HG03045 (cell line): ENCODE measurements around the gene DRC1.
"Not testable (repeated sequence)": the region's sequence is repeated elsewhere in the genome, so short reads cannot be mapped to it uniquely, and the experiment has no call there.

Source experiments
- ATAC-seq: cut with Tn5 transposase; IDR thresholded peaks from one replicate; pipeline ENCODE4 v1.9.1; 2021; ENCODE audit warnings: mild to moderate bottlenecking, moderate library complexity; ENCODE audit not compliant: unreplicated experiment

The DRC1 gene

DNA sequence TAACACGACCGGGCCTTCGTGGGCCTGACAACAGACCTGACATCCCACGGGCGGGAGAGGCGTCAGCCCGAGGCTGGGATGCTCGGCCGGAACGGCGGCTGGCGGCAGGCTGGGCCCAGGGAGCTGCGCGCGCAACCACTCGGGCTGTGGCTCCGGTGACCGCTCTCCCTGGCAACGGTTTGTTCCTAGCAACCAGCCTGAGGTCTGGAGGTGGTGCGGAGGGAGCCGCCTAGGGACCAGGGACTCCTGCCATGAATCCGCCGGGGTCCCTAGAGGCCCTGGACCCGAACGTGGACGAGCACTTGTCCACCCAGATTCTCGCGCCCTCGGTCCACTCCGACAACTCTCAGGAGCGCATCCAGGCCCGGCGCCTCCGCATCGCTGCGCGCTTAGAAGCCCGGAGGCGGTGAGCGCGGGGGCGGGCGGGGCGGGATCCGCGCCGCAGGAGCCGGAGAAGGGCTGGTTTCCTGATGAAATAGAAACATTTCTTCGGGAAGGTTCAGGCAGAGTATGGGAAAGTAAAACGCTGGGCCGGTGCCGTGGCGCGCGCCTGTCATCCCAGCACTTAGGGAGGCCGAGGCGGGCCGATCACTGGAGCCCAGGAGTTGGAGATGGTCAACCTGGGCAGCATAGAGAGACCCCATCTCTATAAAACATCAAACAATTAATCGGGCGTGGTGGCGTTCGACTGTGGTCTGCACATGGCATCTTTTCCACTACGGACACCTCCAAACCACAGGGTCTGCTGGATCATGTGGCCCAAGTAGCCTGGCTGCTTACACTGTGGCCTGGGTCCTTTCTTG, at the start of gene DRC1:
DRC1 (plus strand) TSS at position 182 of the 803 bp plus-strand sequence; CDS start at position 252, 70 bp downstream.
- no peak for ATAC-seq

DNA sequence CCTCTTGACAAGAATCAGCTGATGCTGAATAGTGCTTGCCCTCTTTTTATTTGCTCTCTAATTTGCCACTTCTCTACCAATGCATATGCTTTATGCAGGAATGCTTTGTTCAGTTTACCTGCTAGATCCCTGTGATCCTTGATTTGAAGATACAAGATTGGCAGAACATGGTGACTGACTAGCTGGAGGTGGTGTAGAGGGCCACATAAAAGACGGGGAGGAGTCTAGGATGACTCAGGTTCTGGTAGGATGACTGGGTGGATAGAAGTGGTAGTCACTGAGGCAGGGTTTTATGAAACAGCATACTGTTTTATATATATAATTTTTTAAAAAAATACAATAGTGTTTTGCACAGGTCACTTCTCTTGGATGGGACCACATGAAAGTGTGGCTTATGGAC, 48.8 kb upstream of the DRC1 start:
- no peak for ATAC-seq

DNA sequence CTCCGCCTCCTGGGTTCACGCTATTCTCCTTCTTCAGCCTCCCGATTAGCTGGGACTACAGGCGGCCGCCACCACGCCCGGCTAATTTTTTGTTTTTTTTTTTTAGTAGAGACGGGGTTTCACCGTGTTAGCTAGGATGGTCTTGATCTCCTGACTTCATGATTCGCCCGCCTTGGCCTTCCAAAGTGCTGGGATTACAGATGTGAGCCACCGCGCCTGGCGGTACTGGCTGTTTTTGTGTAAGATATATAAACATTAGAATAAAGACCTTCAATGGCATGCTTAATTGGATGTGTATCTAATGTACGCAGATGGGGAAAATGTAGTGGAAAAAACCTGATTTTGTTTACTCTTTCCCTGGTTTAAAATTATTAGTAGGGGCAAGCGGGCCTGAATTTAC, 47.3 kb upstream of the DRC1 start:
- ATAC-seq = not testable (repeated sequence)

DNA sequence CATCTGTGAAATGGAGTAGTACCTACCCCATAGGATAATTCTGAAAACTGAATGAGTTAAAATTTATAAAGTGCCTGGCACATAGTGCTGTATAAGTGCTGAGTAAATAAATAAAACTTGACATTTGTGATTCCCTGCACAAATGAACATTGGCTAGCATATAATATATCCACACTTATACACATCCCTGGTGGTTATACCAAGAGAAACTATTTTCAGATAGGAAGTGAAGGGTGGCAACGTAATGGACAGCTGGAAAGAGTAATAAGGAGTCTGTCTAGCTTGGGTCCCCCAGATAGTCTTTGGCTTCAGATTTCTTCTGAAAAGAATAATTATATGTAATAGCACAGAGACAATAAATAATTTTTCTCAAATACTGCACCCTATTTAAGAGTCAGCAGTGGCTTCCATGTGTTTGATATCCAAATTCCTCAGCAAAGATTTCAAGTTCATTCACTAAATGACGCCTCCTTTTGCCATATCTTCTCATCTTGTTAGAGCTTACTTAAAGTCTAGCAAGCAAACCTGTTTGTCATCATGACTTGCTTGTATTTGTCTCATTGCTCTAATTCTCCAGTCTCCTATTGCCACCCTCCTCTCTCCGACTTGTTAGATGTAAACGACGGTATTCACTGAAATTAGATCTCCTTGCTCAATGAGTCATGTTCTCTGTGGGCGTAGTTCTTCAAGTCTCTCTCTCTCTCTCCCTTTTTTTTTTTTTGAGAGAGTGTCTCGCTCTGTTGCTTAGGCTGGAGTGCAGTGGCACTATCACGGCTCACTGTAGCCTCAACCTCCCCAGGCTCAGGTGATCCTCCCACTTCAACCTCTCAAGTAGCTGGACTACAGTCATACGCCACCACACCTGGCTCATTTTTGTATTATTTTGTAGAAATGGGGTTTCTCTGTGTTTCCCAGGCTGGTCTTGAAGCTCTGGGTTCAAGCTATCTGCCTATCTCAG, 46.4 kb upstream of the DRC1 start:
- ATAC-seq = no peak

DNA sequence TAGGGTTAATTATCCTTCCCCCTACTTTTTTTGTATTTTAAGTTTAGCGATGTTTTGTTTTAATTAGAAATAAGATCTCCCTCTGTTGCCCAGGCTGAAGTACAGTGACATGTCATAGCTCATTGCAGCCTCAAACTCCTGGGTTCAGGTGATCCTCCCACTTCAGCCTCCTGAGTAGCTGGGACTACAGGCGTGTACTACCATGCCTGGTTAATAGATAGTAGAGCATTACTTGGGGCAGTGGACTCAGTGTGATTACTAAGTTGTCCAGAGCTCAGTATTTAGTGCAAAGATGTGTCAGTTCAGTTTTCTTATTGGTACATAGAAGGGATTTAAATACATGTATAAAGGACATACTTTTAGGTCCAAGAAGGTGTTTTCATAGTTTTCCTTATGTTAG, 45.6 kb upstream of the DRC1 start:
- ATAC-seq = no peak

GRCh38 chr2:26356771-26357170, 44.9 kb upstream of the DRC1 start:
- ATAC-seq = no peak

DNA sequence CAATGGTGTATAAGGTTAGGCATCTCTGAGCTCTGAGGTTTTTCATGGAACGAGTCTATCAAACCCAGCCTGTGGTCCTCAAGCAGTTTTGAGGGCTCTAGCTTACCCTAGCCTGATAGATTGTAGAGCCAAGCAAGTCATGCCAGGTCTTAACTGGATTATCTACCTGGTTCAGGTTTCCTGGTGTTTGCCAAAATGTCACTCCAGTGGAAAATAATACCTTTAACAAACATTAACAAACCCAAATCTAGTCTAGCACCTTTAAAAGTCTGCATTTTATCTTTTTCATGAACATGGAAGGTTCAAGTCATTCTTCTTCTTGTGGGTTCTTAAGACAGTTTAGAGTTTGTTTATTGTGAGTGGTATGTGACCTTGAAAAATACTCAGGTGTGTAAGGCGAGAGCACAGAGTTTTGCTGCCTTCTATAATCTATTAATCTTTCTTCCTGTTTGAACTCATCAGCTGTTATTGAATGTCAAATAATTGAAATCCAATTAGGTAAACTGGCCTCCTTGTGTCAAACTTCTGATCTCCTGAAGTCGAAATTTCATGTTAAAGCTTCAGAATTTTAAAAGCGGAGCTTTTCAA, 41.7 kb upstream of the DRC1 start:
- ATAC-seq = no peak

DNA sequence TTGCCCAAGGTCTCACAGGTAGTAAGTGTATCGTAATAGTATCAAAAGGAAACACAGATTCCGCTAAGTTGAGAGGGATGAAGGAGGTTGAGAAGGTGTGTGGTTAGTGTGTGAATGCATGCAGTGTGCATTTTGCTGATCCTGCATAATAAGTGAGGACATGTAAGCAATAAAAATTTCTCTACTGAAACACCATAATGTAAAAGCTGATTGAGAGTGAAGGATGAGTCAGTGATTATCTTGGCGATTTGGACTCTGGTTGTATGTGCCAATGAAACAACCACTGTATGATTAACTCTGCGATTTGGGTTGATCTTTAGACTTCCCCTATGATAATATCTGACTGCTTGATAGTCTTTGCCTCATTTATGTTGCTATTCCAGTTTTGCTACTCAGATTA, 38.4 kb upstream of the DRC1 start:
- no peak for ATAC-seq

DNA sequence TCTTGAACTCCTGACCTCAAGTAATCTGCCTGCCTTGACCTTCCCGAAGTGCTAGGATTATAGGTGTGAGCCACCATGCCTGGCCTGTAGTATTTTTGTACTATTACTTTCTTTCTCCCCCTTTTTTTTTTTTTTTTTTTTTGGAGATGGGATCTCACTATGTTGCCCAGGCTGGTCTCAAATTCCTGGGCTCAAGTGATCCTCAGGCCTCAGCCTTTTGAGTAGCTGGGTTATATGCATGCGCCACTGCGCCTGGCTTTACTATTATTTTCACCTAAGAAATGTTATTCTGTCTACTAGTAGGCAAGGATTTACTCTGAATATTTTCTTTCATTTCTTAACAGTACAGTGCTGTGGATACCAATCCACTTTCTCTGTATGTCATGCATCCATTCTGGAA, 37.8 kb upstream of the DRC1 start:
- no peak for ATAC-seq

- ATAC-seq = no peak
Measured at GRCh38 chr2:26364669-26365068, 37.1 kb upstream of the DRC1 start.

DNA sequence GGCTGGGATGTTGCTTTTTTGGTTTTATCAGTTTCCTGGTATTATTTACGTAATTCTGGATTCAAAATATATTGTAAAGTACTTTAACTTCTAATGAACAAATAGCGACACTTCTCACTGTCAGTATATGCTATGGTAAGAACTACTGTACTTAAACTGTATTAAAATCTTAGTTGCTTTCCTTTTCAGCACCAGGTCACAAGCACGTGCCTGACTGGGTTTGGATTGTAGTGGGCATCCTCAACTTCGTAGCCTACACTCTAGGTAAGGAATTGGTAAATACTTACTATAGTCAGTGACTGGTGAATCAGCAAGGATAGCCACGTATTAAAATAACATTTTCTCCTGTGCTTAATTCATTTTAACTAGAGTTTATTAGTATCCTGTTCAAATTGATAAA, 34.8 kb upstream of the DRC1 start:
- ATAC-seq = no peak

DNA sequence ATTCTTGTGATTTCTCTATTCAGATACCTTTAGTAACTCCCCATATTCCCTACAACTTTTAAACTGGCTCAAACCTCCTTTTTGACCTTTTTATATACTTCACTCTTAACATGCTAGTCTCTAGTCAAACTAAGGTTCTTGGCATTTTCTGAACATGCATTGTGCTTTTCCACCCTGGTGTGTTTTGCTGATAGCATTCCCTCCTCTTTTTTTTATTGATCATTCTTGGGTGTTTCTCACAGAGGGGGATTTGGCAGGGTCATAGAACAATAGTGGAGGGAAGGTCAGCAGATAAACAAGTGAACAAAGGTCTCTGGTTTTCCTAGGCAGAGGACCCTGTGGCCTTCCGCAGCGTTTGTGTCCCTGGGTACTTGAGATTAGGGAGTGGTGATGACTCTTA, 32.1 kb upstream of the DRC1 start:
- ATAC-seq = not testable (repeated sequence)

DNA sequence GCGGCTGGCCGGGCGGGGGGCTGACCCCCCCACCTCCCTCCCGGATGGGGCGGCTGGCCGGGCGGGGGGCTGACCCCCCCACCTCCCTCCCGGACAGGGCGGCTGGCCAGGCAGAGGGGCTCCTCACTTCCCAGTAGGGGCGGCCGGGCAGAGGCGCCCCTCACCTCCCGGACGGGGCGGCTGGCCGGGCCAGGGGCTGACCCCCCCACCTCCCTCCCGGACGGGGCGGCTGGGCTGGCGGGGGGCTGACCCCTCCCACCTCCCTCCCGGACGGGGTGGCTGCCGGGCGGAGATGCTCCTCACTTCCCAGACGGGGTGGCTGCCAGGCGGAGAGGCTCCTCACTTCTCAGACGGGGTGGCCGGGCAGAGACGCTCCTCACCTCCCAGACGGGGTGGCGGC, 30.8 kb upstream of the DRC1 start:
- ATAC-seq = not testable (repeated sequence)

- no peak for ATAC-seq
Measured at GRCh38 chr2:26376799-26377198, 24.9 kb upstream of the DRC1 start.

DNA sequence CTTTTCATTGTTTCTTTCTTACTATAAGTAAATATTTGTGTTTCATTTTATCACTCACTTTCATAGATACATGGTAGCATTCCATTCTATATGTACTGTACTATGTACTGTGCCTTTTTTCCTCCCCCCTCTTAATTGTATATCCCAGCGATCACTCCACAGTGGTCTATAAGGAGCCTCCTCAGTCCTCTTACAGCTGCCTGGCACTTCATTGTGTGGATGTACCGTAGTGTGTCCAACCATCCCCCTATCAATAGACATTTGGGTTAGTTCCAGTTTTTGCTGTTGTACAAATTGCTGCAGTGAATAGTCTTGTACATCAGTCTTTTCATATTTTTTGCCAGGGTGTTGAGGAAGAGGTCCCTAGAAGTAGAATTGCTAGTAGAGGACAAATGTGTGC, 21.4 kb upstream of the DRC1 start:
- ATAC-seq = no peak

DNA sequence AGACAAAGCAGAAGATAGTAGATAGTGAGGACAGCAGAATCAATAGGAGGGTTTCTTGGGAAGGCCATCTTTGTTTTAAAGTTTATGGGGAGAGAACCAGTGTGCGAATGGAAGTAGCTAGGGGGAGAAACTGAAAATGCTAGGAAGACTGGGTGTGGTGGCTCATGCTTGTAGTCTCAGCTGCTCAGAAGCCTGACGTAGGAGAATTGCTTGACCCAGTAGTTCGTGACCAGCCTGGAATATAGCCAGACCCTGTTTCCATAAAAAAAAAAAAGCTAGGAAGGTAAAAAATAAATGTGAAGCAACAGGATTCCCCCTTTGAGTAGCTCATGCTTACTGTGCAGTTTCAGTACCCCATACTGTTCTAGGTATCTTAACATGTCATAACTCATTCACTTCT, 19.2 kb upstream of the DRC1 start:
- no peak for ATAC-seq

DNA sequence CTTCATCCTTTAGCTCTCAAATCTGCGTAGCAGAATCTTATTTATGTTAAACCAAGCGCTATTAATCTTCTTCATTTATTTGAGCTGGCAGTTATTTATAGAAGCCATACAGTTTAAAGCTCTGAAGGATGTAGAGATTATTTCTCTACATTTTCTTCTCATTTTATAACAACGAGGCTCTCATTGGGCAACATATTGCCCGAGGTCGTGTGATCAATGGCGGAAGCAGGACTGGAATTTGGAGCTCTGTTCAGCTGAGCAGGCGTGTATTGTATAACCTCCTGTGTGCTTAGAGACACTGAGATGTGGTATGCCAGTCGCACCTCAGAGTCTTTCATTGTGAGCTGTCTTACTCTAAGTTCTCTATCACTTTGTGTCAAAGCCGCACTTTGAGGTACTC, 17.5 kb upstream of the DRC1 start:
- no peak for ATAC-seq

GRCh38 chr2:26384597-26384996, 17.1 kb upstream of the DRC1 start:
- no peak for ATAC-seq

DNA sequence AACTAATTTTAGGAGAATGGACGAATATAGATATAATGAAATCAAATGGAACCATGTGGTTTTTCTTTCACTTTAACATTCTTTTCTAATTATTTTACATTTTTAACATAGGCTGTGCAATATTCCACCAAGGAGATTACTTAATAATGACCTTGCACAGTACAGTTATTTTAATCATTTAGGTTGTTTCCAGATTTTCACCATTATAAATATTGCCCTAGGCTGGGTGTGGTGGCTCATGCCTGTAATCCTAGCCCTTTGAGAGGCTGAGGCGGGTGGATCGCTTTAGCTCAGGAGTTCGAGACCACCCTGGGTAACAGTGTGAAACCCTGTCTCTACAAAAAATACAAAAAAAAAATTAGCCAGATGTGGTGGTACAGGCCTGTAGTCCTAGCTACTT, 14.5 kb upstream of the DRC1 start:
- ATAC-seq = no peak

DNA sequence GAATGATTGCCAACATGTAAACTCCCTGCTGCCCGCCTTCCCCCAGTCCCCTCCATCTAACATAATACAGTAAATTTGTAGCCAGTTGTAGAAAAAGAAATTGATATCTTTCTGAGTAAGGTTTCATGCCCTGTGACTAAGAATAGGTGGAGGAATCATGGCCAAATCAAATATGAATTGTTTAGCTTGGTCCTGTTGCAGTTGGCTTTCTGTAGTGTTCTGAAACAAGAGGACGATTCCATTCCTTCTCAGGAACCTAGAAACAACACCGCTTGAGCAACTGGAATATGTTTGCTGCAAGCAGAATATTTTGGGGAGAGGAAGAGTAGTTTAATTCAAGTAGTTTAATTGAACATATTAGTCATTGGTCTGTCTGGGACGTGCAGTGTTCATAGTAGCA, 7.0 kb upstream of the DRC1 start:
- no peak for ATAC-seq

- ATAC-seq = no peak
Measured at GRCh38 chr2:26395394-26395793, 6.3 kb upstream of the DRC1 start.
